ENCODE measurements around the gene KIR3DL2. TPM values are rescaled to one million over a fixed set of nuclear protein-coding genes. Genes with fewer than 3 reads are reported as not detected.
"Not testable (repeated sequence)": the region's sequence is repeated elsewhere in the genome, so short reads cannot be mapped to it uniquely, and the experiment has no call there.

The KIR3DL2 gene
- total RNA-seq, 4 donors from 2014 or later, result not detected

GRCh38 chr19:54906819-54907218 lies 56.6 kb downstream of the KIR3DL2 start:
- Histone ChIP-seq H3K36me3 (no peaks in the 10 kb centered on the region), H3K4me1 (no peaks in the 10 kb centered on the region), H3K27me3 (no peaks in the 10 kb centered on the region), H3K27ac (no peak overlapping the region), H3K4me3 (no peak overlapping the region), H3K9me3 (no peaks in the 10 kb centered on the region)
- TF ChIP-seq POLR2AphosphoS5 (IDR thresholded peaks at IDR 0.05), result no peak
- TF ChIP-seq CTCF (IDR thresholded peaks at IDR 0.05), result no peak
- no peak for TF ChIP-seq EP300 (IDR thresholded peaks at IDR 0.05; ENCODE audit: low read depth)
- no peak for TF ChIP-seq POLR2A (IDR thresholded peaks at IDR 0.05)
- in situ Hi-C loops (cut with MboI; ENCODE audit: low pct_ligation_motif_present in 1 of 4, low pct_unique_long_range_greater_than_20kb in 1 of 4, low sequenced_read_pairs in 3 of 4), result no loop called here
- intact Hi-C loops (cut with DNase I; ENCODE audit: low total_unique reads), result no loop called here
- DNase-seq, result no peak
- 61 to 87% methylated on average over 3 to 7 of the region's 7 CpGs for WGBS, 2 donors (ENCODE audit: low coverage in 1 of 2)

GRCh38 chr19:54907899-54908298 lies 57.7 kb downstream of the KIR3DL2 start:
- H3K9me3 ChIP-seq; DNase-seq; H3K4me1 ChIP-seq; H3K27me3 ChIP-seq; H3K36me3 ChIP-seq; H3K27ac ChIP-seq; in situ Hi-C loops (cut with MboI; ENCODE audit: low pct_ligation_motif_present in 1 of 4, low pct_unique_long_range_greater_than_20kb in 1 of 4, low sequenced_read_pairs in 3 of 4); intact Hi-C loops (cut with DNase I; ENCODE audit: low total_unique reads); H3K4me3 ChIP-seq: not testable (repeated sequence)
- 57 to 84% methylated on average over 1 to 5 of the region's 5 CpGs for WGBS, 2 donors (ENCODE audit: low coverage in 1 of 2)

Small RNA genes within 50 kb of the gene (small RNA-seq; reads per million reads assigned to genes)
- gene RNU6-222P, result 0 to 0.12 (median 0) reads per million in 4 donors

Other genes with a start within 250 kb of the KIR3DL2 start
- gene LILRB1, start 220.0 kb upstream of the KIR3DL2 start, total RNA-seq, result 1 to 10 TPM in 1 of 4 donors, under 1 TPM in 1, not detected in 2; 0.96 to 5.1 TPM
- 10 to 100 TPM in 1 of 4 donors, 1 to 10 TPM in 2, not detected in 1; 1.8 to 47.1 (median 4.0) TPM for gene LILRB4, start 187.5 kb upstream of the KIR3DL2 start, total RNA-seq
- under 1 TPM in 1 of 4 donors, not detected in 3; 0.32 TPM for gene KIR3DL3, start 126.0 kb upstream of the KIR3DL2 start, total RNA-seq
- under 1 TPM in 1 of 4 donors, not detected in 3; 0.55 TPM for gene KIR2DL3, start 111.9 kb upstream of the KIR3DL2 start, total RNA-seq
- gene KIR2DL1, start 80.7 kb upstream of the KIR3DL2 start, total RNA-seq, result not detected
- 1 to 10 TPM in 2 of 4 donors, not detected in 2; 1.4 to 2.1 TPM for gene KIR2DL4, start 46.8 kb upstream of the KIR3DL2 start, total RNA-seq
- gene KIR3DL1, start 34.0 kb upstream of the KIR3DL2 start, total RNA-seq, result not detected
- not detected for gene KIR2DS4, start 17.8 kb upstream of the KIR3DL2 start, total RNA-seq
- not detected for gene FCAR, start 23.8 kb downstream of the KIR3DL2 start, total RNA-seq
- gene NCR1, start 55.7 kb downstream of the KIR3DL2 start, total RNA-seq, result 1 to 10 TPM in 1 of 4 donors, under 1 TPM in 1, not detected in 2; 0.41 to 1.9 TPM
- gene NLRP7, start 97.1 kb downstream of the KIR3DL2 start, total RNA-seq, result not detected
- 10 to 100 TPM in 3 of 4 donors, 1 to 10 TPM in 1; 3.2 to 39.6 (median 16.7) TPM for gene NLRP2, start 115.9 kb downstream of the KIR3DL2 start, total RNA-seq
- under 1 TPM in 2 of 4 donors, not detected in 2; 0.68 to 1.00 TPM for gene GP6, start 187.8 kb downstream of the KIR3DL2 start, total RNA-seq
- 100 to 1,000 TPM in 1 of 4 donors, 10 to 100 TPM in 3; 28.4 to 125 (median 61.7) TPM for gene RDH13, start 212.7 kb downstream of the KIR3DL2 start, total RNA-seq
- 100 to 1,000 TPM in 1 of 4 donors, 10 to 100 TPM in 3; 28.7 to 115 (median 49.1) TPM for gene EPS8L1, start 225.4 kb downstream of the KIR3DL2 start, total RNA-seq